IMR-90 (cell line): Measurements from ENCODE around the gene ZKSCAN7. TPM values are rescaled to one million over a fixed set of nuclear protein-coding genes. Genes with fewer than 3 reads are reported as not detected.

Source experiments
- ATAC-seq: fragments of 200-7000 bp; cut with Tn5 transposase; 2 replicates; pipeline ENCODE4 v1.9.1; 2020; ENCODE audit warnings: low read depth, mild to moderate bottlenecking, moderate library complexity
- BruUV-seq: library from RNA; stranded (reverse); fragments of 400-500 nt; replicated peaks from 2 replicates; lab custom pipeline; 2021; lab: Mats Ljungman, UMichigan
- CTCF ChIA-PET: fragments of 300-600 bp; formaldehyde crosslinking; extraction: SDS; loops from one replicate; lab custom pipeline; 2021; ENCODE audit warnings: antibody characterized with exemption; lab: Yijun Ruan, JAX
- POLR2A ChIA-PET: fragments of 300-600 bp; sonication (Branson Sonifier 250); formaldehyde crosslinking; loops from one replicate; lab custom pipeline; 2022; ENCODE audit warnings: antibody characterized with exemption; ENCODE audit not compliant: unreplicated experiment; lab: Charles Lee
- DNase-seq: peaks from one replicate; pipeline ENCODE4 v3.0.0; 2013
- H2AFZ ChIP-seq: replicated peaks from 2 replicates; pipeline ENCODE3; 2013; ENCODE audit warnings: low read length, mild to moderate bottlenecking; ENCODE audit not compliant: poor library complexity
- H2AK5ac ChIP-seq: 2 replicates; pipeline ENCODE4 v1.6.1; 2013; ENCODE audit warnings: low read depth, low read length, inconsistent platforms
- H2AK9ac ChIP-seq: replicated peaks from 2 replicates; pipeline ENCODE3; 2013; ENCODE audit warnings: mild to moderate bottlenecking, low read depth, low read length, moderate library complexity; ENCODE audit not compliant: poor library complexity
- H2BK120ac ChIP-seq: 2 replicates; pipeline ENCODE4 v1.6.1; 2013; ENCODE audit warnings: low read depth, low read length, inconsistent platforms
- H2BK15ac ChIP-seq: 3 replicates; pipeline ENCODE4 v1.6.1; 2013; ENCODE audit warnings: low read depth, low read length, inconsistent platforms
- H2BK20ac ChIP-seq: 2 replicates; pipeline ENCODE4 v1.6.1; 2013; ENCODE audit warnings: low read depth, mild to moderate bottlenecking, inconsistent platforms, low read length, moderate library complexity
- H2BK5ac ChIP-seq: 2 replicates; pipeline ENCODE4 v1.6.1; 2013; ENCODE audit warnings: mild to moderate bottlenecking, low read depth, low read length, inconsistent platforms; ENCODE audit not compliant: poor library complexity, severe bottlenecking
- H3K14ac ChIP-seq: replicated peaks from 2 replicates; pipeline ENCODE4 v1.6.1; 2013; ENCODE audit warnings: low read depth, low read length, inconsistent platforms
- H3K18ac ChIP-seq: 2 replicates; pipeline ENCODE4 v1.6.1; 2013; ENCODE audit warnings: low read depth, low read length, control low read depth
- H3K23ac ChIP-seq: 2 replicates; pipeline ENCODE4 v1.6.1; 2013; ENCODE audit warnings: low read depth, low read length, inconsistent platforms
- H3K27ac ChIP-seq: 2 replicates; pipeline ENCODE4 v1.5.1; 2013; ENCODE audit warnings: mild to moderate bottlenecking, control low read depth, low read length; ENCODE audit not compliant: insufficient read depth
- H3K27me3 ChIP-seq: 2 replicates; pipeline ENCODE4 v1.6.1; 2013; ENCODE audit warnings: low read length; ENCODE audit not compliant: control insufficient read depth, insufficient read depth
- H3K36me3 ChIP-seq: 2 replicates; pipeline ENCODE4 v1.6.1; 2013; ENCODE audit warnings: low read length, mixed read lengths; ENCODE audit not compliant: control insufficient read depth, insufficient read depth
- H3K4ac ChIP-seq: 2 replicates; pipeline ENCODE4 v1.6.1; 2013; ENCODE audit warnings: low read depth, low read length, inconsistent platforms
- H3K4me1 ChIP-seq: 2 replicates; pipeline ENCODE4 v1.6.1; 2013; ENCODE audit warnings: low read length, mixed read lengths; ENCODE audit not compliant: control insufficient read depth, insufficient read depth
- H3K4me2 ChIP-seq: 2 replicates; pipeline ENCODE4 v1.6.1; 2013; ENCODE audit warnings: low read depth, mild to moderate bottlenecking, control low read depth, low read length, moderate library complexity
- H3K4me3 ChIP-seq: 2 replicates; pipeline ENCODE4 v1.5.1; 2013; ENCODE audit warnings: low read depth, mild to moderate bottlenecking, control low read depth, low read length, moderate library complexity; ENCODE audit not compliant: insufficient read depth
- H3K56ac ChIP-seq: 2 replicates; pipeline ENCODE4 v1.6.1; 2013; ENCODE audit warnings: low read length, inconsistent platforms; ENCODE audit not compliant: insufficient read depth; ENCODE audit errors: extremely low read depth
- H3K79me1 ChIP-seq, 2 experiments: 2 replicates each; pipeline ENCODE4 v1.6.1; 2013; ENCODE audit warnings: low read length in 2 of 2, inconsistent platforms in 1 of 2, low read depth in 1 of 2
- H3K9ac ChIP-seq: 2 replicates; pipeline ENCODE4 v1.6.1; 2013; ENCODE audit warnings: low read depth, low read length, control low read depth
- H3K9me1 ChIP-seq: 2 replicates; pipeline ENCODE4 v1.6.1; 2013; ENCODE audit warnings: low read length, inconsistent platforms; ENCODE audit not compliant: insufficient read depth
- H3K9me3 ChIP-seq: 2 replicates; pipeline ENCODE4 v1.6.1; 2013; ENCODE audit warnings: low read length; ENCODE audit not compliant: control insufficient read depth, insufficient read depth
- H4K20me1 ChIP-seq: 2 replicates; pipeline ENCODE4 v1.6.1; 2013; ENCODE audit warnings: low read length, inconsistent platforms; ENCODE audit not compliant: insufficient read depth
- H4K5ac ChIP-seq: 2 replicates; pipeline ENCODE4 v1.6.1; 2013; ENCODE audit warnings: mild to moderate bottlenecking, low read depth, low read length, control low read depth
- H4K8ac ChIP-seq, 2 experiments: 2 replicates each; pipeline ENCODE4 v1.6.1; 2013; ENCODE audit warnings: low read depth in 2 of 2, low read length in 2 of 2, control low read depth in 1 of 2, inconsistent platforms in 1 of 2
- H4K91ac ChIP-seq: 2 replicates; pipeline ENCODE4 v1.6.1; 2013; ENCODE audit warnings: low read depth, low read length, inconsistent platforms; ENCODE audit not compliant: insufficient read depth
- BHLHE40 ChIP-seq: fragments of 150-350 bp; IDR thresholded peaks from 2 replicates; pipeline ENCODE4 v1.6.1; 2016; ENCODE audit warnings: mild to moderate bottlenecking, low read depth, low read length
- CEBPB ChIP-seq: IDR thresholded peaks from 2 replicates; pipeline ENCODE4 v1.6.1; 2012; ENCODE audit warnings: low read depth, low read length, improper control_type of control experiment
- CHD1 ChIP-seq: IDR thresholded peaks from 2 replicates; pipeline ENCODE4 v1.6.1; 2012; ENCODE audit warnings: low read depth, low read length, improper control_type of control experiment
- CTCF ChIP-seq: conservative IDR thresholded peaks from 2 replicates; pipeline ENCODE4 v1.5.1; 2012; ENCODE audit warnings: mild to moderate bottlenecking, low read depth, low read length, improper control_type of control experiment
- FOS ChIP-seq: fragments of 150-350 bp; IDR thresholded peaks from 2 replicates; pipeline ENCODE4 v1.6.1; 2016; ENCODE audit warnings: low read depth, low read length
- MAFK ChIP-seq: IDR thresholded peaks from 2 replicates; pipeline ENCODE4 v1.6.1; 2012; ENCODE audit warnings: low read depth, low read length, improper control_type of control experiment
- MAZ ChIP-seq: IDR thresholded peaks from 2 replicates; pipeline ENCODE4 v1.6.1; 2012; ENCODE audit warnings: low read depth, mild to moderate bottlenecking, low read length, improper control_type of control experiment, moderate library complexity, borderline replicate concordance
- MXI1 ChIP-seq: IDR thresholded peaks from 2 replicates; pipeline ENCODE4 v1.6.1; 2012; ENCODE audit warnings: low read depth, mild to moderate bottlenecking, low read length, moderate library complexity, borderline replicate concordance
- POLR2A ChIP-seq: IDR thresholded peaks from 2 replicates; pipeline ENCODE4 v1.6.1; 2012; ENCODE audit warnings: mild to moderate bottlenecking, low read depth, low read length
- RAD21 ChIP-seq: IDR thresholded peaks from 2 replicates; pipeline ENCODE4 v1.6.1; 2012; ENCODE audit warnings: low read length, improper control_type of control experiment
- RCOR1 ChIP-seq: IDR thresholded peaks from 2 replicates; pipeline ENCODE4 v1.6.1; 2012; ENCODE audit warnings: mild to moderate bottlenecking, low read length, improper control_type of control experiment; ENCODE audit not compliant: insufficient replicate concordance
- RFX5 ChIP-seq: IDR thresholded peaks from 2 replicates; pipeline ENCODE4 v1.8.0; 2012; ENCODE audit warnings: low read depth, mild to moderate bottlenecking, low read length, moderate library complexity
- SMC3 ChIP-seq: fragments of 150-350 bp; IDR thresholded peaks from 2 replicates; pipeline ENCODE4 v1.6.1; 2016; ENCODE audit warnings: low read depth, mild to moderate bottlenecking, antibody characterized with exemption, low read length, moderate library complexity
- USF2 ChIP-seq: fragments of 150-350 bp; IDR thresholded peaks from 2 replicates; pipeline ENCODE4 v1.6.1; 2017; ENCODE audit warnings: mild to moderate bottlenecking, antibody characterized with exemption, low read length, low read depth
- WGBS, 2 experiments: methylation state at CpG; one replicate each; pipeline versions ENCODE4 v1.1.5 to v1.1.7; 2013; ENCODE audit warnings: missing lambda C conversion rate in 2 of 2; ENCODE audit not compliant: insufficient read length in 1 of 2; ENCODE audit errors: extremely low coverage in 2 of 2; 5-methylcytosine and 5-hydroxymethylcytosine counted together
- dilution Hi-C: fragments of 300-500 bp; cut with HindIII; formaldehyde crosslinking; loops from one replicate; pipeline ENCODE4 v1.14.3; 2018; ENCODE audit warnings: low sequenced_read_pairs; ENCODE audit not compliant: unreplicated experiment
- in situ Hi-C: fragments of 300-500 bp; cut with MboI; formaldehyde crosslinking; loops from 3 replicates; pipeline ENCODE4 v1.14.3; 2019; ENCODE audit warnings: low sequenced_read_pairs, inconsistent platforms, mixed read lengths
- intact Hi-C: fragments of 100-400 bp; cut with micrococcal nuclease; formaldehyde crosslinking; loops from 2 replicates; pipeline ENCODE4 v1.10.0; 2022
- polyA plus RNA-seq, 3 experiments: library from polyadenylated mRNA; depleted of rRNA; stranded (reverse); fragments of >200 nt; gene quantifications; 2 replicates each; pipeline ENCODE4 v1.2.3, GENCODE V29; 2012; ENCODE audit warnings: low replicate concordance in 1 of 3
- total RNA-seq: library from RNA; depleted of rRNA; stranded (reverse); fragments of >200 nt; gene quantifications from 2 replicates; pipeline ENCODE4 v1.2.3, GENCODE V29; 2012

Gene ZKSCAN7
- total and polyA plus RNA-seq, 2 of the 4 experiments (the other 2 are of a cell fraction) = 2.6 to 4.7 TPM

- H4K8ac ChIP-seq = no peak overlapping the region
- no peak overlapping the region for H3K27ac ChIP-seq
- H3K23ac ChIP-seq = no peak overlapping the region
- WGBS, 2 experiments = no CpG with 5 or more reads among the region's 3 CpGs
- H3K9me3 ChIP-seq = no peaks in the 10 kb centered on the region
- H4K91ac ChIP-seq = no peak overlapping the region
- H3K56ac ChIP-seq = no peak overlapping the region
- no peak overlapping the region for H2AK9ac ChIP-seq
- no peak overlapping the region for H3K9ac ChIP-seq
- H2AFZ ChIP-seq = no peak overlapping the region
- peaks cover 2% of the 10 kb centered on the region; the same call in 1 of the 2 replicates for H3K27me3 ChIP-seq
- ChIA-PET POLR2A (no interaction called here), CTCF (no interaction called here)
- no peak for TF ChIP-seq BHLHE40
- no peak for TF ChIP-seq CHD1
- TF ChIP-seq USF2 = no peak
- TF ChIP-seq CTCF = no peak
- TF ChIP-seq RCOR1 = no peak
- TF ChIP-seq SMC3 = no peak
- TF ChIP-seq RAD21 = no peak
- no peak for TF ChIP-seq RFX5
- TF ChIP-seq MAZ = no peak
- TF ChIP-seq POLR2A = no peak
- TF ChIP-seq MAFK = no peak
- TF ChIP-seq FOS = no peak
- no peak for TF ChIP-seq CEBPB
- no peak for TF ChIP-seq MXI1
- dilution Hi-C loops = no loop called here
- DNase-seq (no peak), ATAC-seq (no peak)
- no peak overlapping the region for H3K4me3 ChIP-seq
- H4K5ac ChIP-seq = no peak overlapping the region
- no peak overlapping the region for H2BK20ac ChIP-seq
- peaks cover under 1% of the 10 kb centered on the region for H3K4me1 ChIP-seq
- H3K4ac ChIP-seq = no peak overlapping the region
- H2BK15ac ChIP-seq = no peak overlapping the region
- in situ Hi-C loops = no loop called here
- no peak overlapping the region for H2AK5ac ChIP-seq
- no peak overlapping the region for H2BK5ac ChIP-seq
- no TSS peak for BruUV-seq
- no peak overlapping the region for H3K4me2 ChIP-seq
- H2BK120ac ChIP-seq = no peak overlapping the region
- peaks cover 0 to 5% of the 10 kb centered on the region in 2 experiments; a peak in 1 of 4 replicates for H3K79me1 ChIP-seq
- no peak overlapping the region for H3K18ac ChIP-seq
- 0 out of 2 replicates have a peak, but pooled peaks cover 4% of the 10 kb centered on the region for H3K9me1 ChIP-seq
- no peak overlapping the region for H3K14ac ChIP-seq
- intact Hi-C loops = no loop called here
- H4K20me1 ChIP-seq = no peaks in the 10 kb centered on the region
- no peaks in the 10 kb centered on the region for H3K36me3 ChIP-seq
Measured at GRCh38 chr3:44516230-44516629, 38.8 kb upstream of the ZKSCAN7 start.
